Sigmoid colon (tissue), 4 donors: ENCODE data around the gene KIF3B.

Experiments used
- CTCF ChIP-seq, 4 experiments: fragments of 450-650 bp in 3 of 4; fragments of 200-600 bp in 1 of 4; IDR thresholded peaks; one replicate each; pipeline ENCODE4 v1.5.1; 2016 to 2019; ENCODE audit warnings: antibody characterized with exemption in 4 of 4, mild to moderate bottlenecking in 3 of 4, moderate library complexity in 2 of 4
- EP300 ChIP-seq, 4 donors: sonication (generic); formaldehyde crosslinking; IDR thresholded peaks; one replicate each; pipeline ENCODE4 v1.6.1; 2017; ENCODE audit warnings: antibody characterized with exemption in 4 of 4
- POLR2A ChIP-seq, 2 donors: fragments of 450-650 bp; IDR thresholded peaks; one replicate each; pipeline ENCODE4 v1.6.1; 2016; ENCODE audit warnings: antibody characterized with exemption in 2 of 2, mild to moderate bottlenecking in 2 of 2, moderate library complexity in 2 of 2
- POLR2AphosphoS5 ChIP-seq, 4 donors: sonication (generic); formaldehyde crosslinking; IDR thresholded peaks; one replicate each; pipeline ENCODE4 v1.6.1; 2017; ENCODE audit warnings: antibody characterized with exemption in 4 of 4

GRCh38 chr20:32368925-32369324, 91.5 kb downstream of the KIF3B start:
- no peak for TF ChIP-seq POLR2A (IDR thresholded peaks at IDR 0.05)
- TF ChIP-seq POLR2AphosphoS5 (IDR thresholded peaks at IDR 0.05) = no peak
- TF ChIP-seq CTCF (IDR thresholded peaks at IDR 0.05) = no peak
- no peak for TF ChIP-seq EP300 (IDR thresholded peaks at IDR 0.05)
